Astrocyte (in vitro differentiated cells and primary cell): ENCODE results near the gene MLF1. TPM values are rescaled to one million over a fixed set of nuclear protein-coding genes. Genes with fewer than 3 reads are reported as not detected.
"Not testable (repeated sequence)": the region's sequence is repeated elsewhere in the genome, so short reads cannot be mapped to it uniquely, and the experiment has no call there.

ENCODE experiments used
- DNase-seq: peaks from one replicate; pipeline ENCODE4 v3.0.0-alpha.2; 2010; ENCODE audit warnings: low read depth
- FAIRE-seq: peaks from 2 replicates; lab custom pipeline; 2011; peaks lifted over from hg19 to GRCh38; lab: Jason Lieb, UNC
- H2AFZ ChIP-seq: 2 replicates; pipeline ENCODE4 v1.6.0; 2012; ENCODE audit warnings: low read depth, low read length, inconsistent platforms
- H3K27ac ChIP-seq: 2 replicates; pipeline ENCODE4 v1.5.1; 2011; ENCODE audit warnings: low read depth, low read length, inconsistent platforms
- H3K27me3 ChIP-seq: 2 replicates; pipeline ENCODE4 v1.6.0; 2011; ENCODE audit warnings: low read length, inconsistent platforms; ENCODE audit not compliant: insufficient read depth
- H3K36me3 ChIP-seq: 2 replicates; pipeline ENCODE4 v1.5.1; 2011; ENCODE audit warnings: low read length, inconsistent platforms; ENCODE audit not compliant: insufficient read depth
- H3K4me1 ChIP-seq: 2 replicates; pipeline ENCODE4 v1.5.1; 2011; ENCODE audit warnings: low read length, inconsistent platforms; ENCODE audit not compliant: insufficient read depth
- H3K4me2 ChIP-seq: 2 replicates; pipeline ENCODE4 v1.6.0; 2012; ENCODE audit warnings: low read length, inconsistent platforms
- H3K4me3 ChIP-seq: 2 replicates; pipeline ENCODE4 v1.5.1; 2011; ENCODE audit warnings: low read depth, mild to moderate bottlenecking, low read length, inconsistent platforms; ENCODE audit not compliant: insufficient read depth
- H3K79me2 ChIP-seq: 2 replicates; pipeline ENCODE4 v1.6.0; 2012; ENCODE audit warnings: mild to moderate bottlenecking, low read length, inconsistent platforms; ENCODE audit not compliant: insufficient read depth
- H3K9ac ChIP-seq: 2 replicates; pipeline ENCODE4 v1.6.0; 2012; ENCODE audit warnings: mild to moderate bottlenecking, low read length, inconsistent platforms
- H3K9me3 ChIP-seq: 2 replicates; pipeline ENCODE4 v1.5.1; 2012; ENCODE audit warnings: low read depth, mild to moderate bottlenecking, low read length, inconsistent platforms; ENCODE audit not compliant: insufficient read depth
- H4K20me1 ChIP-seq: 2 replicates; pipeline ENCODE4 v1.6.0; 2012; ENCODE audit warnings: low read length, inconsistent platforms; ENCODE audit not compliant: insufficient read depth
- H3K27ac Mint-ChIP-seq: one replicate; pipeline ENCODE4 v1.8.0; 2021; ENCODE audit warnings: mild to moderate bottlenecking, mixed read lengths; ENCODE audit not compliant: unreplicated experiment
- H3K27me3 Mint-ChIP-seq: one replicate; pipeline ENCODE4 v1.8.0; 2021; ENCODE audit warnings: low read depth, mixed read lengths; ENCODE audit not compliant: unreplicated experiment
- H3K36me3 Mint-ChIP-seq: one replicate; pipeline ENCODE4 v1.8.0; 2021; ENCODE audit warnings: low read depth, mixed read lengths; ENCODE audit not compliant: unreplicated experiment
- H3K4me1 Mint-ChIP-seq: one replicate; pipeline ENCODE4 v1.8.0; 2021; ENCODE audit warnings: low read depth, mixed read lengths; ENCODE audit not compliant: unreplicated experiment
- H3K4me3 Mint-ChIP-seq: one replicate; pipeline ENCODE4 v1.8.0; 2021; ENCODE audit warnings: mild to moderate bottlenecking, moderate library complexity, mixed read lengths; ENCODE audit not compliant: unreplicated experiment
- H3K9me3 Mint-ChIP-seq: one replicate; pipeline ENCODE4 v1.8.0; 2021; ENCODE audit warnings: mild to moderate bottlenecking, mixed read lengths; ENCODE audit not compliant: unreplicated experiment
- CTCF ChIP-seq: IDR thresholded peaks from 2 replicates; pipeline ENCODE4 v1.5.1; 2011; ENCODE audit warnings: low read depth, mild to moderate bottlenecking, inconsistent platforms, low read length, moderate library complexity; ENCODE audit not compliant: insufficient read depth
- EZH2 ChIP-seq: IDR thresholded peaks from 2 replicates; pipeline ENCODE4 v1.6.1; 2012; ENCODE audit warnings: mild to moderate bottlenecking, low read length, inconsistent platforms; ENCODE audit not compliant: insufficient read depth
- total RNA-seq: library from RNA; stranded (reverse); gene quantifications from 2 replicates; pipeline ENCODE4 v1.2.1, GENCODE V29; 2021

Gene MLF1
- total RNA-seq, 1 donor from 2014 or later, result 14.3 TPM

DNA sequence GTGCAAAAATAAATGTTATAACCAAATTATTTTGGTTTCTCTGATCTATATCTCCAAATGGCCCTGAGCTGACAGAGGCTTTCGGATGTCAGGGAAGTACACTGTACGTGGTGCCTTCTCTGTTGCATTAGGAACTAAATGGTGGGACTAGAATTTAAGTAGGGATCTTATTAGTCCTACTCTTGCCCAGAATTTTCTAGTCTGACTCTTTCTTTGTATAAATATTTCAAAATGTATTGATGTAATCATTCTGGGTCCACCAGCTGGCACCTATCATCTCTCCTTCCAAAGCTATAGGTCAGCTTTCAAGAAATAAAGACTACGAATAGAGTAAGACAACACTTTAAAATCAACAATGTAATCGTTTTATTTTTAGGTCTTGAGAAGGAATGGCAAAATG is 22.3 kb upstream of the MLF1 start:
- H3K4me3 ChIP-seq, result no peak overlapping the region
- H3K9me3 ChIP-seq, result no peaks in the 10 kb centered on the region
- H3K79me2 ChIP-seq, result no peaks in the 10 kb centered on the region
- Mint-ChIP-seq H3K4me1 (no peaks in the 10 kb centered on the region), H3K27me3 (no peaks in the 10 kb centered on the region), H3K4me3 (no peak overlapping the region), H3K36me3 (peaks cover 6% of the 10 kb centered on the region), H3K27ac (no peak overlapping the region), H3K9me3 (no peaks in the 10 kb centered on the region)
- DNase-seq, result no peak
- TF ChIP-seq EZH2 (no peak), CTCF (no peak)
- H3K4me1 ChIP-seq, result no peaks in the 10 kb centered on the region
- no peak overlapping the region for H3K4me2 ChIP-seq
- H2AFZ ChIP-seq, result no peak overlapping the region
- H3K27ac ChIP-seq, result no peak overlapping the region
- no peaks in the 10 kb centered on the region for H4K20me1 ChIP-seq
- FAIRE-seq, result no peak
- H3K9ac ChIP-seq, result no peak overlapping the region
- H3K27me3 ChIP-seq, result no peaks in the 10 kb centered on the region
- H3K36me3 ChIP-seq, result no peaks in the 10 kb centered on the region

GRCh38 chr3:158549938-158550337 is 21.1 kb upstream of the MLF1 start:
- not testable (repeated sequence) for H2AFZ ChIP-seq, H3K9me3 Mint-ChIP-seq, H3K27me3 ChIP-seq, H3K36me3 Mint-ChIP-seq, H3K27ac ChIP-seq, H3K4me2 ChIP-seq, H3K4me3 Mint-ChIP-seq, H3K4me1 Mint-ChIP-seq, FAIRE-seq, H3K79me2 ChIP-seq, H3K27ac Mint-ChIP-seq, H3K9me3 ChIP-seq, H3K36me3 ChIP-seq, H3K9ac ChIP-seq, H4K20me1 ChIP-seq, H3K4me3 ChIP-seq, H3K4me1 ChIP-seq, DNase-seq, H3K27me3 Mint-ChIP-seq

- no peaks in the 10 kb centered on the region for H3K9me3 ChIP-seq
- no peak overlapping the region for H3K4me2 ChIP-seq
- no peaks in the 10 kb centered on the region for H3K27me3 ChIP-seq
- no peak overlapping the region for H3K4me3 ChIP-seq
- FAIRE-seq (no peak), DNase-seq (no peak)
- TF ChIP-seq CTCF, result no peak
- TF ChIP-seq EZH2, result no peak
- Mint-ChIP-seq H3K4me1 (no peaks in the 10 kb centered on the region), H3K36me3 (peaks cover 4% of the 10 kb centered on the region), H3K27me3 (no peaks in the 10 kb centered on the region), H3K27ac (no peak overlapping the region), H3K9me3 (no peaks in the 10 kb centered on the region), H3K4me3 (no peak overlapping the region)
- H2AFZ ChIP-seq, result no peak overlapping the region
- no peaks in the 10 kb centered on the region for H4K20me1 ChIP-seq
- no peaks in the 10 kb centered on the region for H3K79me2 ChIP-seq
- H3K4me1 ChIP-seq, result no peaks in the 10 kb centered on the region
- no peaks in the 10 kb centered on the region for H3K36me3 ChIP-seq
- no peak overlapping the region for H3K27ac ChIP-seq
- H3K9ac ChIP-seq, result no peak overlapping the region
Measured at GRCh38 chr3:158552124-158552523, 18.9 kb upstream of the MLF1 start.
